Measurements from ENCODE around the gene TEX14. TPM values are rescaled to one million over a fixed set of nuclear protein-coding genes. Genes with fewer than 3 reads are reported as not detected.

TEX14 gene
- total and polyA plus RNA-seq, 4 donors: 0.16 to 0.24 (median 0.18) TPM; not detected in 1

DNA sequence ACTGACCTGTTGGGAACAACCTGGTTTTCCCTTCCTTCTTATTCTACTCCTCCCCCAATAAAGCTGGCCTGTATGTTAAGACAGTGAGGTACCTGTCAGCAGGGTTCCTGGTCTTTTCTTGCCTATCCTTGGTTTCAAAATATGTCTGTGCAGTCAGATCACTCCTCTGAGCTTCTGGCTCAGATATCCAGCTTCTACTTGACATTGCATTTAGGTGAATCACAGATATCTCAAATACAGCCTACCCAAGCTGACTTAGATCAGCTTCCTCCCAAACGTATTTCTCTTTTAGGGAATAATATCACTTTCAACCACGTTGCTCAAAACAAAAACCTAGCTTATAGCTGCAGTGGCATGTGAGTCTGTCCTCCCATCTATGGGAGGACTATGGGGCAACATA lies 48.7 kb downstream of the TEX14 start:
- no peak for ATAC-seq (ENCODE audit: low FRiP score)
- no peak overlapping the region for H3K27ac ChIP-seq (ENCODE audit: low read depth in 1 of 2, low read length in 2 of 2)
- no peaks in the 10 kb centered on the region for H3K9me3 ChIP-seq (ENCODE audit: control insufficient read depth, low read length)
- WGBS, 2 donors: 50% methylated on average over 2 of the region's 2 CpGs
- H3K4me1 ChIP-seq (ENCODE audit: control insufficient read depth in 1 of 2, insufficient read depth in 2 of 2, low read length in 2 of 2): no peaks in the 10 kb centered on the region
- no peaks in the 10 kb centered on the region for H3K27me3 ChIP-seq (ENCODE audit: control insufficient read depth in 1 of 2, insufficient read depth in 2 of 2, low read length in 1 of 2)
- intact Hi-C loops (cut with DNase I): no loop called here
- no peak overlapping the region for H3K4me3 ChIP-seq (ENCODE audit: low read length in 2 of 2)
- no peaks in the 10 kb centered on the region for H3K36me3 ChIP-seq (ENCODE audit: control insufficient read depth in 1 of 2, insufficient read depth in 2 of 2, low read length in 1 of 2)
- no peak for DNase-seq

- DNase-seq: no peak
- ATAC-seq (ENCODE audit: low FRiP score): no peak
- H3K4me1 ChIP-seq (ENCODE audit: control insufficient read depth in 1 of 2, insufficient read depth in 2 of 2, low read length in 2 of 2): no peaks in the 10 kb centered on the region
- WGBS, 2 donors: 67 to 77% methylated on average over 1 of the region's 1 CpG
- H3K27ac ChIP-seq (ENCODE audit: low read depth in 1 of 2, low read length in 2 of 2): no peak overlapping the region
- H3K27me3 ChIP-seq (ENCODE audit: control insufficient read depth in 1 of 2, insufficient read depth in 2 of 2, low read length in 1 of 2): no peaks in the 10 kb centered on the region
- no peaks in the 10 kb centered on the region for H3K36me3 ChIP-seq (ENCODE audit: control insufficient read depth in 1 of 2, insufficient read depth in 2 of 2, low read length in 1 of 2)
- intact Hi-C loops (cut with DNase I): no loop called here
- no peak overlapping the region for H3K4me3 ChIP-seq (ENCODE audit: low read length in 2 of 2)
- H3K9me3 ChIP-seq (ENCODE audit: control insufficient read depth, low read length): no peaks in the 10 kb centered on the region
Measured at GRCh38 chr17:58641887-58642311, 49.9 kb downstream of the TEX14 start.

DNA sequence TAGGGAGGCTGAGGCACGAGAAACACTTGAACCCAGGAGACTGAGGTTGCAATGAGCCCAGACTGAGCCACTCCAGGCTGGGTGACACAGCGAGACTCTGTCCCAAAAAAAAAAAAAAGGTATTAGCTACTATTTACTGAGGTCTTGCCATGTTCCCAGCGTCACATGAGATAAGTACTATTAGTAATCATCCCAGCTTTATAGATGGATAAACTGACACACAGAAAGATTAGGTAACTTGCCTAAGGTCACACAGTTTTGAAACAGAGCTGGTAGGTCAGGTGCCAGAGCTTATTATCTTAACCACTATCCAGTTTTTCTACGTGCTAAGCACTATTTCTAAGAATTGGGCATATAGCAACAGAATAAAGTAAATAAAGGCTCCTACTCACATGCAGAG lies 51.6 kb downstream of the TEX14 start:
- Histone ChIP-seq H3K36me3 (ENCODE audit: control insufficient read depth in 1 of 2, insufficient read depth in 2 of 2, low read length in 1 of 2) (no peaks in the 10 kb centered on the region), H3K27ac (ENCODE audit: low read depth in 1 of 2, low read length in 2 of 2) (no peak overlapping the region), H3K9me3 (ENCODE audit: control insufficient read depth, low read length) (no peaks in the 10 kb centered on the region), H3K4me1 (ENCODE audit: control insufficient read depth in 1 of 2, insufficient read depth in 2 of 2, low read length in 2 of 2) (no peaks in the 10 kb centered on the region), H3K4me3 (ENCODE audit: low read length in 2 of 2) (no peak overlapping the region), H3K27me3 (ENCODE audit: control insufficient read depth in 1 of 2, insufficient read depth in 2 of 2, low read length in 1 of 2) (no peaks in the 10 kb centered on the region)
- 62 to 67% methylated on average over 4 of the region's 4 CpGs for WGBS, 2 donors
- ATAC-seq (ENCODE audit: low FRiP score) (no peak), DNase-seq (no peak)
- intact Hi-C loops (cut with DNase I): no loop called here

DNA sequence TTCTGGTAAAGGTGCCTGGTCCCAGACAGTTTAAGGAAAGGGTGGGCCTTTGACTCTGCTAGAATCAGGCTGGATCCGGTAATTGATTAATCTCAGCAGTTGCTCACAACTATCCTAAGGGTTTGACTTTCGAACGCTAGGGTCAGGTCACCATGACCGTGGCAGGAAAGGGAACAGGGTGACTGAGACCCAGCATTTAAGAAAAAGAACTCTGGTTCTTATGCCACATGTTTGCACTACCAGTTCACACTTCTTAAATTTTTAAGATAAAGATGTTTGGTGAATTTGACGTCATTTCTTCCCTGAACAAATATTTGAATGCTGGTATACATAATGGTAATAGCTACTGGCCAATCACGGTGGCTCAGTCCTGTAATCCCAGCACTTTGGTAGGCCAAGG lies 52.2 kb downstream of the TEX14 start:
- ATAC-seq (ENCODE audit: low FRiP score) (no peak), DNase-seq (no peak)
- Histone ChIP-seq H3K27me3 (ENCODE audit: control insufficient read depth in 1 of 2, insufficient read depth in 2 of 2, low read length in 1 of 2) (no peaks in the 10 kb centered on the region), H3K36me3 (ENCODE audit: control insufficient read depth in 1 of 2, insufficient read depth in 2 of 2, low read length in 1 of 2) (no peaks in the 10 kb centered on the region), H3K27ac (ENCODE audit: low read depth in 1 of 2, low read length in 2 of 2) (no peak overlapping the region), H3K9me3 (ENCODE audit: control insufficient read depth, low read length) (no peaks in the 10 kb centered on the region), H3K4me3 (ENCODE audit: low read length in 2 of 2) (no peak overlapping the region), H3K4me1 (ENCODE audit: control insufficient read depth in 1 of 2, insufficient read depth in 2 of 2, low read length in 2 of 2) (no peaks in the 10 kb centered on the region)
- intact Hi-C loops (cut with DNase I): no loop called here
- 73 to 81% methylated on average over 6 of the region's 6 CpGs for WGBS, 2 donors

GRCh38 chr17:58637011-58637570 lies 54.8 kb downstream of the TEX14 start:
- Histone ChIP-seq H3K27me3 (ENCODE audit: control insufficient read depth in 1 of 2, insufficient read depth in 2 of 2, low read length in 1 of 2) (no peaks in the 10 kb centered on the region), H3K4me3 (ENCODE audit: low read length in 2 of 2) (no peak overlapping the region), H3K4me1 (ENCODE audit: control insufficient read depth in 1 of 2, insufficient read depth in 2 of 2, low read length in 2 of 2) (no peaks in the 10 kb centered on the region), H3K9me3 (ENCODE audit: control insufficient read depth, low read length) (no peaks in the 10 kb centered on the region), H3K36me3 (ENCODE audit: control insufficient read depth in 1 of 2, insufficient read depth in 2 of 2, low read length in 1 of 2) (no peaks in the 10 kb centered on the region), H3K27ac (ENCODE audit: low read depth in 1 of 2, low read length in 2 of 2) (no peak overlapping the region)
- intact Hi-C loops (cut with DNase I): no loop called here
- ATAC-seq (ENCODE audit: low FRiP score) (no peak), DNase-seq (no peak)
- WGBS, 2 donors: 72 to 78% methylated on average over 12 of the region's 12 CpGs

DNA sequence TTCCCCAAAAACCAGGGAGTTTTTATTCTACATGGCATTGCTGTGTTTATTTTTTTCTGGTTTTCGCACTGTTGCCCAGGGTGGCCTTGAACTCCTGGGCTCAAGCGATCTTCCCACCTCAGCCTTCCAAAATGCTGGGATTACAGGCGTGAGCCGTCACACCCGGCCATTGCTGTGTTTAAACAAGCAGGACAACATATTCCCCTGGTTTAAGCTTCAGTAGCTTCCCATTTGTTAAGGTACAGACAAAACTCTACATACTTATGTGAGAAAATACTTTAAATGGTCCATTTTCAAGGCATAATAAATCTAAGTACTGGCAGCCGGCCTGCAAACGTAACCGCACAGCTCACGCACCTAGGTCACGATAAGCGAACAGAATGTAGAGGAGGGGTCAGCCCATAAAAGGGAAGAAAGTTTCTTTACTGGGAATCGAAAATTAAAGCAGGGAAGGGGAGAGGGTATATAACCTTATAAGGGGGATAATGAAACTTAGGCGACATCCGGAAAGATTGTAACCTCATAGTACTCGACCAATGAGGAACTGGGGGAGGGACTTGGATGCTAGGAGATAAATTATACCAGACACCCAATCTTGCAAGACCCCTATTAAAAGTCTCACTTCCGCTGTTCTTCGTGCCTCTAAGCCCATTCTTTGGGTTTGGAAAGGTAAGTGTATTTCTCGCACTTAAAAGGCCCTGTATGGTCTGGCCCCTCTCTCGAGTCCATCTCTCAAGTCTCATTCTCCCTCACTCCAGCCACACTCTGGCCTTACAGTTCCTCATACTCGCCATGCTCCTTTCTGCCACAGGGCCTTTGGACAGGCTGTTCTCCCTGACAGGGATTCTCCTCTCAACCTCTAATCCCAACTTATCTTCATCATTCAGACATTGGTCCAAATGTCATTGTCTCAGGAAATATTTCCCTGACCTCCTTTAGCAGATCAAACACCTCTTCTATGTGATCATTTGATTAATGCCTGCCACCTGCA lies 59.2 kb downstream of the TEX14 start:
- no peak for ATAC-seq (ENCODE audit: low FRiP score)
- H3K4me3 ChIP-seq (ENCODE audit: low read length in 2 of 2): peak overlapping the region; percentile 6 to 86
- intact Hi-C loops (cut with DNase I): loop anchor here (1.0 to 5.0 kb wide), 4 partner anchors 60 to 115 kb away; partner anchors contain the start of genes RAD51C (in 1 of the 2) and TEX14 (in 1 of the 2)

GRCh38 chr17:58631523-58632323 lies 60.1 kb downstream of the TEX14 start:
- Histone ChIP-seq H3K4me3 (ENCODE audit: low read length in 2 of 2) (peak overlapping the region; percentile 6 to 86), H3K27ac (ENCODE audit: low read depth in 1 of 2, low read length in 2 of 2) (peak overlapping the region; percentile 69 to 74), H3K27me3 (ENCODE audit: control insufficient read depth in 1 of 2, insufficient read depth in 2 of 2, low read length in 1 of 2) (peaks cover 0 to 2% of the 10 kb centered on the region in 2 donors), H3K9me3 (ENCODE audit: control insufficient read depth, low read length) (no peaks in the 10 kb centered on the region), H3K36me3 (ENCODE audit: control insufficient read depth in 1 of 2, insufficient read depth in 2 of 2, low read length in 1 of 2) (no peaks in the 10 kb centered on the region), H3K4me1 (ENCODE audit: control insufficient read depth in 1 of 2, insufficient read depth in 2 of 2, low read length in 2 of 2) (no peaks in the 10 kb centered on the region)
- DNase-seq (peak; percentile 97 to 98), ATAC-seq (ENCODE audit: low FRiP score) (peak; percentile 97)
- WGBS, 2 donors: 1% methylated on average over 30 of the region's 30 CpGs
- intact Hi-C loops (cut with DNase I): loop anchor here (1.0 to 5.0 kb wide), 4 partner anchors 61 to 114 kb away; partner anchors contain the start of genes RAD51C (in 1 of the 2) and TEX14 (in 1 of the 2)

More for the DNA sequence above, 59.2 kb downstream of the TEX14 start:
- Histone ChIP-seq H3K4me1 (ENCODE audit: control insufficient read depth in 1 of 2, insufficient read depth in 2 of 2, low read length in 2 of 2) (no peaks in the 10 kb centered on the region), H3K27ac (ENCODE audit: low read depth in 1 of 2, low read length in 2 of 2) (peak overlapping the region in 1 of 2 donors; percentile 74), H3K27me3 (ENCODE audit: control insufficient read depth in 1 of 2, insufficient read depth in 2 of 2, low read length in 1 of 2) (peaks cover 0 to 2% of the 10 kb centered on the region in 2 donors), H3K9me3 (ENCODE audit: control insufficient read depth, low read length) (no peaks in the 10 kb centered on the region), H3K36me3 (ENCODE audit: control insufficient read depth in 1 of 2, insufficient read depth in 2 of 2, low read length in 1 of 2) (no peaks in the 10 kb centered on the region)
- no peak for DNase-seq
- WGBS, 2 donors: 56 to 65% methylated on average over 20 of the region's 20 CpGs

DNA sequence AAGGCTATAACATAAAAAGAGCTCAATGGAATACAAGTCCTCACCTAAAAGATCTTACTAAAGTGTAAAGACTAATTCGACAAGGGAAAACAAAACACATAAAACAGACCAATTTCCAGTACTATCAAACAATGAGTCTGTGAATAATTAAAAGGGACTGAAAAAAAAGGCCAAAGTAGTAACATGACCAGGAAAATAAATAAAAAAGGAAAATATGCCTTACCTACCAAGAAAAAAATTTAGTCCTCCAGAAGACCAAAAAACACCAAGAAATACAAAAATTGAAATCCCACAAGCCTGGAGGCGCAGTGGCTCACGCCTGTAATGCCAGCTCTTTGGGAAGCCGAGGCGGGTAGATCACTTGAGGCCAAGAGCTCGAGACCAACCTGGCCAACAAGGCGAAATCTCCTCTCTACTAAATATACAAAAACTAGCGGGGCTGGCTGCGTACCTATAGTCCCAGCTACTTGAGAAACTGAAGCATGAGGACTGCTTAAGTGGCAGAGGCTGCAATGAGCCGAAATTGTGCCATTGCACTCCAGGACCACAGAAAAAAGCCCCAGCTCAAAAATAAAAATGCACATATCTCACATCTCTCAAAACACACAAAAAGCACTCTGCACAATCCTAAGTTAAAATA lies 60.8 kb downstream of the TEX14 start:
- Histone ChIP-seq H3K9me3 (ENCODE audit: control insufficient read depth, low read length) (no peaks in the 10 kb centered on the region), H3K27ac (ENCODE audit: low read depth in 1 of 2, low read length in 2 of 2) (peak overlapping the region; percentile 69 to 76), H3K27me3 (ENCODE audit: control insufficient read depth in 1 of 2, insufficient read depth in 2 of 2, low read length in 1 of 2) (peaks cover 0 to 2% of the 10 kb centered on the region in 2 donors), H3K4me3 (ENCODE audit: low read length in 2 of 2) (no peak overlapping the region), H3K36me3 (ENCODE audit: control insufficient read depth in 1 of 2, insufficient read depth in 2 of 2, low read length in 1 of 2) (no peaks in the 10 kb centered on the region), H3K4me1 (ENCODE audit: control insufficient read depth in 1 of 2, insufficient read depth in 2 of 2, low read length in 2 of 2) (no peaks in the 10 kb centered on the region)
- DNase-seq: no peak
- ATAC-seq (ENCODE audit: low FRiP score): no peak
- intact Hi-C loops (cut with DNase I): loop anchor here (5.0 kb wide), 3 partner anchors 61 to 114 kb away; partner anchors contain the start of genes RAD51C (in 1 of the 2) and TEX14 (in 1 of the 2)
- 14 to 15% methylated on average over 10 of the region's 10 CpGs for WGBS, 2 donors

All from aorta (tissue), 5 donors.